H1 (cell line): ENCODE results near the gene TMEM52B. TPM values are rescaled to one million over a fixed set of nuclear protein-coding genes. Genes with fewer than 3 reads are reported as not detected.

Experiments
- ASH2L ChIP-seq: fragments of 200-600, 300-600 bp; sonication (generic); IDR thresholded peaks from one replicate; pipeline ENCODE4 v1.7.1; 2017; ENCODE audit warnings: low read length
- BACH1 ChIP-seq: IDR thresholded peaks from 2 replicates; pipeline ENCODE4 v1.6.1; 2012; ENCODE audit warnings: low read length, improper control_type of control experiment
- CEBPB ChIP-seq: IDR thresholded peaks from 2 replicates; pipeline ENCODE4 v1.6.1; 2012; ENCODE audit warnings: low read depth, low read length
- CHD2 ChIP-seq: IDR thresholded peaks from 2 replicates; pipeline ENCODE4 v1.6.1; 2012; ENCODE audit warnings: low read length, improper control_type of control experiment
- E2F6 ChIP-seq: IDR thresholded peaks from 2 replicates; pipeline ENCODE4 v1.6.1; 2012; ENCODE audit warnings: inconsistent platforms
- EZH2 ChIP-seq: fragments of 200-600 bp; sonication (generic); IDR thresholded peaks from 2 replicates; pipeline ENCODE4 v1.7.1; 2012; ENCODE audit warnings: low read depth, mild to moderate bottlenecking, moderate library complexity, low read length, inconsistent platforms; ENCODE audit not compliant: severe bottlenecking
- JUN ChIP-seq: IDR thresholded peaks from 2 replicates; pipeline ENCODE4 v1.6.1; 2011; ENCODE audit warnings: low read depth, mild to moderate bottlenecking, improper control_type of control experiment, low read length
- MAFK ChIP-seq: IDR thresholded peaks from 2 replicates; pipeline ENCODE4 v1.6.1; 2012; ENCODE audit warnings: low read depth, mild to moderate bottlenecking, improper control_type of control experiment, low read length
- NRF1 ChIP-seq: IDR thresholded peaks from 2 replicates; pipeline ENCODE4 v1.6.1; 2011; ENCODE audit warnings: mild to moderate bottlenecking, low read depth, low read length, improper control_type of control experiment
- POLR2AphosphoS5 ChIP-seq: IDR thresholded peaks from 2 replicates; pipeline ENCODE4 v1.6.1; 2011; ENCODE audit warnings: low read depth, low read length
- RXRA ChIP-seq: IDR thresholded peaks from 2 replicates; pipeline ENCODE4 v1.6.1; 2011; ENCODE audit warnings: low read depth, mild to moderate bottlenecking, low read length, moderate library complexity; ENCODE audit not compliant: insufficient read depth
- SIRT6 ChIP-seq: IDR thresholded peaks from one replicate; pipeline ENCODE4 v1.7.1; 2012; ENCODE audit warnings: low read length, inconsistent platforms
- SIX5 ChIP-seq: IDR thresholded peaks from 2 replicates; pipeline ENCODE4 v1.6.1; 2011; ENCODE audit warnings: mild to moderate bottlenecking, low read depth, low read length
- SP4 ChIP-seq: IDR thresholded peaks from 2 replicates; pipeline ENCODE4 v1.6.1; 2012; ENCODE audit warnings: low read length, inconsistent platforms
- SUZ12 ChIP-seq: fragments of 200-600 bp; sonication (generic); IDR thresholded peaks from 2 replicates; pipeline ENCODE4 v1.6.1; 2012; ENCODE audit warnings: mild to moderate bottlenecking, inconsistent platforms, low read length, moderate library complexity, mixed read lengths
- TAF1 ChIP-seq: IDR thresholded peaks from 2 replicates; pipeline ENCODE4 v1.6.1; 2011; ENCODE audit warnings: mild to moderate bottlenecking, low read depth, low read length
- TCF12 ChIP-seq: IDR thresholded peaks from 2 replicates; pipeline ENCODE4 v1.6.1; 2011; ENCODE audit warnings: low read depth, mild to moderate bottlenecking, low read length
- polyA plus RNA-seq, 7 experiments: library from polyadenylated mRNA; depleted of rRNA in 3 of 7; stranded (reverse) in 5 of 7; unstranded in 2 of 7; fragments of >200 nt in 5 of 7; fragments of 200-250 nt in 2 of 7; gene quantifications; 1 replicate in 5 of 7; 2 replicates in 1 of 7; 4 replicates in 1 of 7; pipeline versions ENCODE4 v1.2.1 to v1.2.3, GENCODE V29; 2011 to 2013; ENCODE audit warnings: missing spikeins in 2 of 7, mixed read lengths in 2 of 7
- total RNA-seq: library from RNA; stranded (reverse); fragmentation: NEBNext Ultra II Directional; extraction: Animal tissue kit (Norgen Biotek cat#: 25700); gene quantifications from 2 replicates; pipeline ENCODE4 v1.2.1, GENCODE V29; 2021

The TMEM52B gene
- total and polyA plus RNA-seq, 2 of the 8 experiments (the other 6 are each of a cell fraction or from before 2014, with no cell fraction given), result not detected

DNA sequence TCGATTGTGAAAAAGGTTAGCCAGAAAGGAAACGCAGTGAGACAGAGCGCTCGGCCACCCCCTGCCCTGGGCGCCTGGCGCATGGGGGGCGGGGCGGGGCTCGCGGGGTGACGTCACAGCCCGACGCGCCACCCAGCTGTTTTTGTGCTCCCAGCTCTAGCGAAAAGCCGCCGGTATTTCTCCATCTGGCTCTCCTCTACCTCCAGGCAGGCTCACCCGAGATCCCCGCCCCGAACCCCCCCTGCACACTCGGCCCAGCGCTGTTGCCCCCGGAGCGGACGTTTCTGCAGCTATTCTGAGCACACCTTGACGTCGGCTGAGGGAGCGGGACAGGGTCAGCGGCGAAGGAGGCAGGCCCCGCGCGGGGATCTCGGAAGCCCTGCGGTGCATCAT lies 33.9 kb downstream of the TMEM52B start, which contains the start of gene GABARAPL1 (continued):
- TF ChIP-seq RXRA (no peak), NRF1 (no peak), SIRT6 (no peak), SIX5 (no peak), BACH1 (no peak), E2F6 (no peak), JUN (no peak), TCF12 (0 out of 2 replicates have a peak, but pooled peaks have one; percentile 19), CEBPB (no peak), TAF1 (0 out of 2 replicates have a peak, but pooled peaks have one; percentile 14), ASH2L (peak; percentile 13), POLR2AphosphoS5 (no peak; the same call in none of the 2 replicates), MAFK (no peak), SP4 (no peak), CHD2 (no peak), EZH2 (no peak), SUZ12 (no peak)
